ENCODE measurements around the gene PPT2. TPM values are rescaled to one million over a fixed set of nuclear protein-coding genes. Genes with fewer than 3 reads are reported as not detected.
A peak's percentile ranks its signal among the peaks of the same experiment; 100 is the strongest.

PPT2 gene
- total and polyA plus RNA-seq, 2 experiments from 2014 or later: 50.2 to 147 TPM

DNA sequence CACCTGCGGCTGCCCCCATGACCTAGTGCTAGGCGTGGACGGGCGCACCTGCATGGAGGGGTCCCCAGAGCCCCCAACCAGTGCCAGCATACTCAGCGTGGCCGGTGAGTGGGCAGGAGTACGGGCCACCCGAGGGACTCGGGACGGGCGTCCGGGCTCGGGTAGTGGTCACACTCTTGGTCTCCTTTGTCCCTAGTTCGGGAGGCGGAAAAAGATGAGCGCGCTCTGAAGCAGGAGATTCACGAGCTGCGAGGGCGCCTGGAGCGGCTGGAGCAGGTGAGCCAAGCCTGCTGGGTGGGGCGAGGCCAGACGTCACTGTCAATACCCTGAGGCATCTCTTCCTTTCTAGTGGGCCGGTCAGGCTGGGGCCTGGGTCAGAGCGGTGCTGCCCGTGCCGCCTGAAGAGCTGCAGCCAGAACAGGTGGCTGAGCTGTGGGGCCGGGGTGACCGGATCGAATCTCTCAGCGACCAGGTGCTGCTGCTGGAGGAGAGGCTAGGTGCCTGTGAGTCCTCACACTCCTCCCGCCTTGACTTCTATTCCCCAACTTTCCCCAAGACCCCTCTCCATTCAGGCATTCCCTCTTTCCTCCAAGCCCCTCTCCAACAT lies 13.3 kb downstream of the PPT2 start:
- Histone ChIP-seq H3K9me3 (ENCODE audit: low read depth) (no peaks in the 10 kb centered on the region), H3K36me3 (peaks cover 5% of the 10 kb centered on the region), H3K27ac (peak overlapping the region; percentile 95), H3K4me1 (ENCODE audit: low read depth) (peaks cover 26% of the 10 kb centered on the region), H3K27me3 (no peaks in the 10 kb centered on the region), H3K4me3 (no peak overlapping the region)
- DNase-seq (ENCODE audit: low read depth in 1 of 2, low spot score in 1 of 2): no peak
- TF ChIP-seq CTCF (IDR thresholded peaks at IDR 0.05; ENCODE audit: low read depth, low read length): no peak

DNA sequence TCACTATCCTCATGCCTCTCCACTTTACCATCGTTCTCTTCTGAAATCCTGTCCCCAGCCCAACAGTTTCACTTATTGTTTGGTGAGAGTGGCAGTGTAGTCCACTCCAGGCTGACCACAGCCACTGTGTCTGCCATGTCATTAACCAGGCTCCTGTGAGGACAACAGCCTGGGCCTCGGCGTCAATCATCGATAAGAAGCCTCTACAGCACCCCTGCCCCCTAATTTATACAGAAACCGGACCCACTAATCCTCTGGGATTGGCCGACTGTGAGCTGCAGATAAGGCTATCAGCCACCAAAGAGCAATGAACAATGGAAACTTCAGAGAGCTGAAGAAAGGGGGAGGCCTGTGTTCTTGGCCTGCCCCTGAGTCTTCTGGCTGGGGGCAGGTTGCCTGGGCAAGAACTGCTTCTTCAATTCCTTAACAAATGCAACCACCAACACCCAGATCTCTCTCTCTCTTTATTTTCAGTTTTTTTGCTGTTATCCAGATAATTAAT lies 13.9 kb downstream of the PPT2 start:
- Histone ChIP-seq H3K4me3 (no peak overlapping the region), H3K27me3 (no peaks in the 10 kb centered on the region), H3K36me3 (peaks cover 5% of the 10 kb centered on the region), H3K4me1 (ENCODE audit: low read depth) (peaks cover 26% of the 10 kb centered on the region), H3K27ac (peak overlapping the region; percentile 95), H3K9me3 (ENCODE audit: low read depth) (no peaks in the 10 kb centered on the region)
- TF ChIP-seq CTCF (IDR thresholded peaks at IDR 0.05; ENCODE audit: low read depth, low read length): no peak
- DNase-seq (ENCODE audit: low read depth in 1 of 2, low spot score in 1 of 2): peak; percentile 41 to 84

DNA sequence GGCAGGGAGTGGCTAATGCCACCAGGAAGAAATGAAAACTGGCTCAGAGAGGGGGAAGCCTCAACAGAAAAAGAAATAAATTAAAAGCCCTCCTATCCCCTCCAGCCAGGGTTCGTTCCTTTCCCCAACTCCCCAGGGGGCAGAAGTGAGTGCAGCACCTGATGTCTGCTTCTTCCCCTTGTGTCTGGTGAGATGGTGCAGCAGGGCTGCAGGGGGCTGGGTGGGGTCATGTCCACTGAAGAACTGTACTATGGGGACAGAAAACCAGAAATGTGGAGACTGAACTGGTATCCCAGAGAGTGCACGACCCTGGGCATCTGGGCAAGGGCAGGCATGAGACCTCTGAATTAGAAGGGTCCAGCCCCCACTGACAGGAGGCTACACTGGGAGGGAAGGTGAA lies 14.4 kb downstream of the PPT2 start:
- Histone ChIP-seq H3K36me3 (peaks cover 5% of the 10 kb centered on the region), H3K9me3 (ENCODE audit: low read depth) (no peaks in the 10 kb centered on the region), H3K27me3 (no peaks in the 10 kb centered on the region), H3K4me1 (ENCODE audit: low read depth) (peaks cover 26% of the 10 kb centered on the region), H3K27ac (peak overlapping the region; percentile 95), H3K4me3 (no peak overlapping the region)
- no peak for DNase-seq (ENCODE audit: low read depth in 1 of 2, low spot score in 1 of 2)
- no peak for TF ChIP-seq CTCF (IDR thresholded peaks at IDR 0.05; ENCODE audit: low read depth, low read length)

- peak overlapping the region; percentile 95 for H3K27ac ChIP-seq
- peak in 1 of 2 donors; percentile 47 for DNase-seq (ENCODE audit: low read depth in 1 of 2, low spot score in 1 of 2)
- H3K9me3 ChIP-seq (ENCODE audit: low read depth): no peaks in the 10 kb centered on the region
- no peak for TF ChIP-seq CTCF (IDR thresholded peaks at IDR 0.05; ENCODE audit: low read depth, low read length)
- H3K4me3 ChIP-seq: no peak overlapping the region
- H3K36me3 ChIP-seq: peaks cover 5% of the 10 kb centered on the region
- H3K4me1 ChIP-seq (ENCODE audit: low read depth): peaks cover 26% of the 10 kb centered on the region
- H3K27me3 ChIP-seq: no peaks in the 10 kb centered on the region
These were observed 15.1 kb downstream of the PPT2 start for GRCh38 chr6:32168807-32169591.

DNA sequence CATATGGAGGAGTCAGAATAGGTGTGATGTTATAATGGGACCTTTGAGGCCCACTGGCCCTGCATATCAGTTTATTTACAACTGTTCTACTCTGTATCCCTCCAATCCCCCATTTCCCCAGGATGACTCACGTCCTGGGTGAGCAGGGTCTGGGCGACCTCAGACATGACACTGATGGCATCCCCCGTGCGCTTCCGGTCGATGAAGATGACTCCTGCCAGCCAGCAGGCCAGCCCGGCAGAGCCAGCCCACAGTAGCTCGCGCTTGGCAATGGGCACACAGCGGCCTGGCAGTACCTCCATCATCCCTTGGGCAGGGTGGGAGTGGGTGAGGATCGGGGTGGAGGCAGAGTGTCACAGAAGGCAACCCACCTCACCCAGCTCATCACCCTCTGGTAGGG lies 16.4 kb downstream of the PPT2 start:
- Histone ChIP-seq H3K4me1 (ENCODE audit: low read depth) (peaks cover 33% of the 10 kb centered on the region), H3K27ac (peak overlapping the region; percentile 95), H3K27me3 (no peaks in the 10 kb centered on the region), H3K4me3 (no peak overlapping the region), H3K9me3 (ENCODE audit: low read depth) (no peaks in the 10 kb centered on the region), H3K36me3 (peaks cover 5% of the 10 kb centered on the region)
- TF ChIP-seq CTCF (IDR thresholded peaks at IDR 0.05; ENCODE audit: low read depth, low read length): no peak
- DNase-seq (ENCODE audit: low read depth in 1 of 2, low spot score in 1 of 2): no peak

Measured in cardiac muscle cell (in vitro differentiated cells and primary cell).